ENCODE data around the gene RNF214.

RNF214 gene

GRCh38 chr11:117219001-117219400 lies 13.5 kb upstream of the RNF214 start:
- Mint-ChIP-seq H3K27me3 (no peaks in the 10 kb centered on the region), H3K4me3 (no peak overlapping the region), H3K27ac (no peak overlapping the region), H3K4me1 (ENCODE audit: low read depth) (no peaks in the 10 kb centered on the region), H3K9me3 (no peaks in the 10 kb centered on the region), H3K36me3 (ENCODE audit: low read depth) (peaks cover 56% of the 10 kb centered on the region)

- Mint-ChIP-seq H3K9me3 (no peaks in the 10 kb centered on the region), H3K27ac (no peak overlapping the region), H3K27me3 (no peaks in the 10 kb centered on the region), H3K4me3 (no peak overlapping the region), H3K36me3 (ENCODE audit: low read depth) (peaks cover 56% of the 10 kb centered on the region), H3K4me1 (ENCODE audit: low read depth) (no peaks in the 10 kb centered on the region)
Measured at GRCh38 chr11:117219455-117219854, 13.0 kb upstream of the RNF214 start.

GRCh38 chr11:117219995-117220394 lies 12.5 kb upstream of the RNF214 start:
- H3K36me3 Mint-ChIP-seq (ENCODE audit: low read depth): peaks cover 56% of the 10 kb centered on the region
- H3K27me3 Mint-ChIP-seq: no peaks in the 10 kb centered on the region
- no peak overlapping the region for H3K27ac Mint-ChIP-seq
- no peak overlapping the region for H3K4me3 Mint-ChIP-seq
- no peaks in the 10 kb centered on the region for H3K4me1 Mint-ChIP-seq (ENCODE audit: low read depth)
- H3K9me3 Mint-ChIP-seq: no peaks in the 10 kb centered on the region

- Mint-ChIP-seq H3K36me3 (ENCODE audit: low read depth) (peaks cover 61% of the 10 kb centered on the region), H3K27me3 (no peaks in the 10 kb centered on the region), H3K4me1 (ENCODE audit: low read depth) (no peaks in the 10 kb centered on the region), H3K27ac (peak overlapping the region; percentile 6), H3K9me3 (no peaks in the 10 kb centered on the region), H3K4me3 (no peak overlapping the region)
Measured at GRCh38 chr11:117220568-117220967, 11.9 kb upstream of the RNF214 start.

DNA sequence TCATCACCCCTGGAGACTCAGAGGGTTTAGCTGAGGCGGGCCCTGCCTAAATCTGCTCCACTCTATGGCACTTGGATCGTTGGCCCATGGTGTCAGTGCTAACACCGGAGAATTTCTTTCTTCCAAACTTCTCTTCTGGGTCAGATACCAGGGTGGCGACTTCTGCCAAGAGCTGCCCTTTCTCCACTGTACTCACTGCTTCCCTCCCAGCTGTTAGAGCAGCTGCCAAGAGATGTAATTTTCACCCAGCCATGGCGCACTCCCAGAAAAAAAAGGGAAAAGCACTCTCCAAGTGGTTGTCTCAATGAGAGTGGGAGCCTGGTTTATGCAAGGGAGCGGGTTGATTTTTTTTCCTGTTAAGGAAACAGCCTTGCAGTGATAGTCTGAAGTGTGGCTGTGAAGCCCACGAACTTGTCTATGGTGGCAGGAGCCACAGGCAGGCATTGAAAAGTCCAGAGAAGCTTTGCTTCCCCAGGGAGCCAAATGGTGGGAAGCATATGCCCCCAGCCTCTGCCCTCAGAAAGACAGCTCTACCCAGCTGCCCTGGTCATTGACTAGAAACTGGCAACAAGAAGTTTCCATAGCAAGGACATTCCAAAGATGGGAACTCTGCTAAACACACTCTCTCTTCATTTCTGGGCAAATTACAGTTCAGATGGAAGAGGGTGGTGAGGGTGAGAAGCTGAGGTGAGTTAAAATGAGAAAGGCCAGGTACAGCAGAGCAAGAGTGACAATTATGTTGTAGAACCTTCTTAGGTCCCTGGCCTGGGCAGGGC lies 11.3 kb upstream of the RNF214 start:
- H3K4me1 Mint-ChIP-seq (ENCODE audit: low read depth): no peaks in the 10 kb centered on the region
- no peaks in the 10 kb centered on the region for H3K27me3 Mint-ChIP-seq
- no peak overlapping the region for H3K4me3 Mint-ChIP-seq
- no peak overlapping the region for H3K27ac Mint-ChIP-seq
- no peaks in the 10 kb centered on the region for H3K9me3 Mint-ChIP-seq
- peaks cover 61% of the 10 kb centered on the region for H3K36me3 Mint-ChIP-seq (ENCODE audit: low read depth)

GRCh38 chr11:117221775-117222517 lies 10.5 kb upstream of the RNF214 start:
- Mint-ChIP-seq H3K27me3 (no peaks in the 10 kb centered on the region), H3K27ac (peak overlapping the region; percentile 2), H3K36me3 (ENCODE audit: low read depth) (peaks cover 63% of the 10 kb centered on the region), H3K4me1 (ENCODE audit: low read depth) (peaks cover 6% of the 10 kb centered on the region), H3K9me3 (no peaks in the 10 kb centered on the region), H3K4me3 (no peak overlapping the region)

DNA sequence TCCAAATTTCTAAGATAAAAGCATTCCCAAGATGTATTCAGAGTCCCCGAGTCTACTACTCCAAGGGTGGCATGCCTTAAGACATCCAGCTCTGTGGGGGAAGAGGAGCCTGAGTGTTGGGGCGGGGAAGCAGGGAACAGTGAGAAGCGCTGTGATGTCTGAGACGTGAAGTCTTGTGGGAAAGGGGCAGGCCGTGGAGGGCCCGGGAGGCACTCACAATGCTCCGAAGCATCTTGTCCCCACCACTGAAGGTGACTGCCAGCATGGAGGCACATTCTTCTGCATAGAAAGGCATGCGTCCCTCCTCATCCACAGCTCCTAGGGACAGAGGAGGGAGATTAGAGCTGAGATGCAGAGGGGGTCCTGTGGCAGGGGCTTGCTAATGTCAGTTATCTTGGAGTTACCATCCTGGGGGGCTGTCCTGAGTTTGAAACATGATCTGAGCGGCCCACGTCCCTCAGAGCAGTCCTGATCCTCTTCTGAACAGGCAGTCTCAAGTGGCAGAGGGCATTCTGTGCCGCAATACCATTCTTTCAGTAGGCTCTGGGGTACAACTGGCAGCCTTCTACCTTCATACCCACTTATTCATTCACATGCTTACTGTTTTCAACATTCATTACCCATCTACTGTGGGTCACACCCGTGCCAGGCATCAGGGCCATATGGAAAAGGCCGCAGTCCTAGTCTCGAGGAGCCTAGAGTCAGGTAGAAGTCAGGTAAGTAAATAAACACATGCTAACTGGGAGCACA lies 9.3 kb upstream of the RNF214 start:
- no peak overlapping the region for H3K4me3 Mint-ChIP-seq
- H3K9me3 Mint-ChIP-seq: no peaks in the 10 kb centered on the region
- peaks cover 14% of the 10 kb centered on the region for H3K4me1 Mint-ChIP-seq (ENCODE audit: low read depth)
- peaks cover 68% of the 10 kb centered on the region for H3K36me3 Mint-ChIP-seq (ENCODE audit: low read depth)
- H3K27ac Mint-ChIP-seq: no peak overlapping the region
- H3K27me3 Mint-ChIP-seq: no peaks in the 10 kb centered on the region

DNA sequence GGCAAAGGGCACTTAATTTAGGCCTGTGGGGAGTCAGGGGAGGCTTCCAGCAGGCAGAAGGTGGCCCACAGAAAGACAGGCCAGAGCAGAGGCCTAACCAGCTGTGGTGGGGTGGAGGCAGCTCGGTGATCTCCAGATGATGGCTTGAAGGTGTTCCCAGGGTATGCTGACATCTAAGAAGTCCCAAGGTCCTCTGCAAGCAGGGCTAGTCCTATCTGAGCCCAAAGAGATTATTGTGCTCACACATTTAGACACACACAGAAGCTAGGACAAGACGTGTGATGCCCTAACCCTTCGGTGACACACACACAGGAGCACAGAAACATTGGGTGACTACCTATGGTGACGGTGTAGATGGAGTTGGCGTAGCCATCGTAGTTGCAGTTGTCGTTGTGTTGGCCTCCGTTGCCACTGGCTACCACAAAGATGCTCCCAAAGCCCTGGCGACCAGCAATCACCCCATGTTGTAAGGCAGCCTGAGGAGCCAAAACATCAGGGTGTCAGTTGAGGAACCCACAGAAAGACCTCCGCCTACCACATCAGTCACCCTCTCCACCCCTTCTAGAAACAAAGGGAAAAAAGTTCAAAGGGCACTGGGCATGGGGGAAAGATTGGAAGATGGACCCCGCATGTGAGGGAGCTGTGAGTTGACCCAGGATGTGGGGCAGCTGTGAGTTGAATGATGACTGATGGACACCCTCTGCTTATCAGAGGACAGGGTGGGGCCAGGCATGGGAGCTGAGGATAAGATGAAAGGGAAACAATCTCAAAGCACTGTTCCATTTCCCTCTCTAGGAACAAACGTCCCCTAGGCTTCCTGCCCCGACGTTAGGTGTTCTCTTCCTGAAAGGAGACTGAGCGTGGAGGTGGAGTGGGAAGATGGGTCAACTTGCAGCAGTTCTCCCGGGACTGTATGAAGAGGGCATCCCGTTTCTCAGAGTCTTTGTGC lies 8.5 kb upstream of the RNF214 start:
- Mint-ChIP-seq H3K4me1 (ENCODE audit: low read depth) (peaks cover 20% of the 10 kb centered on the region), H3K27ac (no peak overlapping the region), H3K36me3 (ENCODE audit: low read depth) (peaks cover 68% of the 10 kb centered on the region), H3K4me3 (no peak overlapping the region), H3K9me3 (no peaks in the 10 kb centered on the region), H3K27me3 (no peaks in the 10 kb centered on the region)

GRCh38 chr11:117225553-117226170 lies 6.8 kb upstream of the RNF214 start:
- H3K27me3 Mint-ChIP-seq: no peaks in the 10 kb centered on the region
- no peak overlapping the region for H3K27ac Mint-ChIP-seq
- peaks cover 72% of the 10 kb centered on the region for H3K36me3 Mint-ChIP-seq (ENCODE audit: low read depth)
- H3K4me3 Mint-ChIP-seq: no peak overlapping the region
- H3K9me3 Mint-ChIP-seq: no peaks in the 10 kb centered on the region
- peaks cover 35% of the 10 kb centered on the region for H3K4me1 Mint-ChIP-seq (ENCODE audit: low read depth)

DNA sequence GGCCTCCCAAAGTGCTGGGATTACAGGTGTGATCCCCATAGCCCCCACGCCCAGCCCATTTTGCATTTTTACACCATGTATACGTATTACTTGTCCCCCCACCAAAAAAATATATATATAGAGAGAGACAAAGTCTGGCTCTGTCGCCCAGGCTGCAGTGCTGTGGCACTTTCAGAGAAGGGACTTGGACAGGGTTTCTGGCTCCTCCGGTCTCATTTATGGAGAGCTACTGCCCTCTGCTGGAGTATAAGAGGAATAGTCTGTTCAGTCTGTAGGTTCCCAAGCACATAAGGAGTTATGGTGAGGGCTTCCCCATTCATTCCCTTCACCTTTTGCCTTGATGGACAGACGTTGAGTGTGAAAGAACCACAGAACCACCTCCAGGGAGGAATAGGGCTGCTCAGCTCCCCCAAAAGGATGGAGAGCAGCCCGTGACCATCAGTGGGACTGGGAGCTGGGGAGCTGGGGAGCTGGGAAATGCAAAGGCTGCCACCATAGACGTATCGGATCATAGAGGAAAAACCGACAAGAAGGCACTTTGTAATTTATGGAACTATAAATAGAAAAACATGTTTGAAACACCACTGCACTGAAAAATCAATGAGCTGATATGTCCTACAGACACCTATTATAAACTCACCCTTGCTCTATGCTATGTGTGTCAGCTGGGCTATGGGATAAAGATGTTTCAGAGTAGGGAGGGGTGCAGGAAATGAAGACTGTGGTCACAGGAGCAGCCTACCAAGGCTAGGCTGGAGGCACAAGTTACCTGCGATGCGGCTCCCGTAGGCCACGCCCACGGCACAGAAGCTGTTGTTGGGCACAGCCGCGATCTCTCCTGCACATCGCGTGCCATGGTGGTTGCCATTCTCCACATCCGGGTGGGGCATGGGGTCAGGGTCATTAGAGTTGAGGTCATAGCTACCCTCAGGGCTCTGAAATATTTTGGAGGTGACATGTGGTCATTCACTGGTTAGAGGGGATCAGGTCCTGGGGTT lies 5.8 kb upstream of the RNF214 start:
- no peak overlapping the region for H3K4me3 Mint-ChIP-seq
- peaks cover 72% of the 10 kb centered on the region for H3K36me3 Mint-ChIP-seq (ENCODE audit: low read depth)
- H3K4me1 Mint-ChIP-seq (ENCODE audit: low read depth): peaks cover 42% of the 10 kb centered on the region
- no peaks in the 10 kb centered on the region for H3K27me3 Mint-ChIP-seq
- no peak overlapping the region for H3K27ac Mint-ChIP-seq
- no peaks in the 10 kb centered on the region for H3K9me3 Mint-ChIP-seq

- H3K27me3 Mint-ChIP-seq: no peaks in the 10 kb centered on the region
- no peaks in the 10 kb centered on the region for H3K9me3 Mint-ChIP-seq
- peak overlapping the region; percentile 33 for H3K27ac Mint-ChIP-seq
- peaks cover 42% of the 10 kb centered on the region for H3K4me1 Mint-ChIP-seq (ENCODE audit: low read depth)
- H3K4me3 Mint-ChIP-seq: no peak overlapping the region
- H3K36me3 Mint-ChIP-seq (ENCODE audit: low read depth): peaks cover 59% of the 10 kb centered on the region
Measured at GRCh38 chr11:117228091-117228490, 4.4 kb upstream of the RNF214 start.

DNA sequence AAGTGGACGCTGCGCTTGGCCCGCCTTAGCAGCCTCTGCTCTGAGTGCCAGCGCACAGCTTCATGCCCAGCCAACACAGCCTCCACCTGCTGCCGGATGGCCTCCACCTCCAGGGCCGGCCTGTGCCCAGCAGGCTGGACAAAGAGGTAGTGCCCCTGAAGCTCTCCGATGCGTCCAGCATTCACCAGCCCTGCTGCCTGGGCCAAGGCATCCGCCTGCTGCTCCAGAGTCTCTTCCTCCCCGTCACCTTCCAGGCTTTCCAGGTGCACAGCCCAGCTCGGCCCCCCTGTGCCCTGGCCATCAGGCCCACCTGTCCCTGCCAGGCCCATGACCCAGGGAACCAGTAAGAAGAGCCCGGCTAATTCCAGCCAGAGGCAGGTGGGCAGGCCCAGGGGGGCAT lies 3.1 kb upstream of the RNF214 start:
- H3K27me3 Mint-ChIP-seq: no peaks in the 10 kb centered on the region
- H3K4me3 Mint-ChIP-seq: peak overlapping the region; percentile 96
- H3K4me1 Mint-ChIP-seq (ENCODE audit: low read depth): peaks cover 55% of the 10 kb centered on the region
- H3K27ac Mint-ChIP-seq: peak overlapping the region; percentile 97
- no peaks in the 10 kb centered on the region for H3K9me3 Mint-ChIP-seq
- peaks cover 52% of the 10 kb centered on the region for H3K36me3 Mint-ChIP-seq (ENCODE audit: low read depth)

DNA sequence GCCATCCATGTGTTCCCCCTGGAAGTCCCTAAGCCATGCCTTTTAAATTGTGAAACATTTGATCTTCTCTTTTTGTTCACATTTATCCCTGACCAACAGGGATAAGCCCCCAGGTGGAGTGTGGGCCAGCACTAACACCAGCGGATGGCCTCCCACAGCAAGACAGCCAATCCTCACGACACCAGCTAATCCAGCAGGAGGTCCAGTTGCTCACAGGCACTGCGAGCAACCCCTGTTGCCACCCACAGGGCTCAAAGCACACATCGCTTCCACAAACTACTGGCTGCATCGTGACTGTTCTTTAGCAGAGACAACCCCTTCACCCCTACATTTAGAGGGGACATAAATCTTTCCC lies 2.6 kb upstream of the RNF214 start:
- peaks cover 56% of the 10 kb centered on the region for H3K4me1 Mint-ChIP-seq (ENCODE audit: low read depth)
- H3K36me3 Mint-ChIP-seq (ENCODE audit: low read depth): peaks cover 47% of the 10 kb centered on the region
- no peaks in the 10 kb centered on the region for H3K9me3 Mint-ChIP-seq
- no peaks in the 10 kb centered on the region for H3K27me3 Mint-ChIP-seq
- H3K4me3 Mint-ChIP-seq: peak overlapping the region; percentile 96
- peak overlapping the region; percentile 97 for H3K27ac Mint-ChIP-seq
